HG03095 (cell line): ENCODE measurements around the gene LTV1.
"Not testable (repeated sequence)": the region's sequence is repeated elsewhere in the genome, so short reads cannot be mapped to it uniquely, and the experiment has no call there.

Source experiments
- ATAC-seq: cut with Tn5 transposase; IDR thresholded peaks from one replicate; pipeline ENCODE4 v1.9.1; 2021; ENCODE audit warnings: moderate library complexity; ENCODE audit not compliant: unreplicated experiment

LTV1 gene

DNA sequence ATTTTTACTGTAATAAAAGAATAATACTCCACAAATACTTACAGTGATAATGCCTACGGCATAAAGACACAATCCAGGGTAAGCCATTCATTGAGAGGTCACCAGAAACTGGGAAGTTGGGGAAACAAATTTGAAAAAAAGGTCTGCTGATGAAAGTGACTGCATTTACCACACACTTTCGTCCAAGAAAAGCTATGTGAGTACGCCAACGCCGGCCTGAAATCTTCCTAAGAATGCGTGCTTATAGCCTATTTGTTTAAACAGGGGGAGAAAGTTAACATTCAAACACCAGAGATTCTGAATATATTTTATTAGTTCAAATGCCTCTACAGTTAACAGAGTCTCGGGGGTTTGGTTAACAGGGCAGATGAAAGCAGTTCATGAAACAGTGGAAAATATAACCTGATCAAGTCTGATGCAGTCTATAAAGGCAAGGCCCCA lies 657 bp upstream of the LTV1 start:
- no peak for ATAC-seq

DNA sequence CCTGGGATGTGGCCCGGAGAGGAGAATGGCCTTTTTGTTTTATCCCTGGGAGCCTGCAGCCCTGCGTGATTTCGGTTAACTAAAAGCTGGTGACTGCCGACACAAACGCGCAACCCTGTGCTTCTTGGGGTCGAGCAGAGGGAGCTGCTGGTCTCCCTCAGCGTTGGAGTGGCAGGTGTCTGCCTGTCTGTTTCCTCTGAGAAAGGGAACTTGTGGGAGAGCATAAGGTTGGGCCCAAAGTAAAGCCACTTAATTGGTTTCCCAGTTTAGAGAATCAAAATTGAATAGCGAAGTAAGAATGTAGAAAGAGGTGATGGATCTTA lies 500 bp downstream of the LTV1 start:
- ATAC-seq, result peak; percentile 4

DNA sequence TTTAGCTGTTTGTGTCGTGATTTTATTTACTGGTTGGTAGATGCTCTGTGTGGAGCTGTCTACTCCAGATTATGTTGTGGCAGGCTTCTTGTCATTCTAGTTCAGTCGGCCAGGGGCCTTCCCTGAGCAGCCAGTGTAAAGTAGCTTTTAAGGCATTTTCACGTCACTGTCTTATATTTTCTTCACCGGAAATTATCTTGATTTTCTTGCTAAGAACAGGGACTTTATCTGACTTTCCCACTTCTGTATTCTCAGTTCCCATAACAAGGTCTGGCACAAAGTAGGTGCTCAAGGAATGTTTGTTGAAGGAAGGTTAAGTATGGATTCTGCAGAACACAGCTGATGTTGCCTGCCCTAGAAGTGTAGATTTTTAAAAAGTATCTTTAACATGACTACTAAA lies 868 bp downstream of the LTV1 start:
- ATAC-seq, result no peak

- ATAC-seq, result no peak
Measured at GRCh38 chr6:143845033-143845432, 1.9 kb downstream of the LTV1 start.

DNA sequence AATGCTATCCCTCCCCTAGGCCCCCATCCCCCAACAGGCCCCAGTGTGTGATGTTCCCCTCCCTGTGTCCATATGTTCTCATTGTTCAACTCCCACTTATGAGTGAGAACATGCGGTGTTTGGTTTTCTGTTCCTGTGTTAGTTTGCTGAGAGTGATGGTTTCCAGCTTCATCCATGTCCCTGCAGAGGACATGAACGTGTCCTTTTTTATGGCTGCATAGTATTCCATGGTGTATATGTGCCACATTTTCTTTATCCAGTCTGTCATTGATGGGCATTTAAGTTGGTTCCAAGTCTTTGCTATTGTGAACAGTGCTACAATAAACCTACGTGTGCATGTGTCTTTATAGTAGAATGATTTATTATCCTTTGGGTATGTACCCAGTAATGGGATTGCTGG lies 8.6 kb downstream of the LTV1 start:
- ATAC-seq, result not testable (repeated sequence)

GRCh38 chr6:143855057-143855456 lies 11.9 kb downstream of the LTV1 start:
- ATAC-seq, result not testable (repeated sequence)

DNA sequence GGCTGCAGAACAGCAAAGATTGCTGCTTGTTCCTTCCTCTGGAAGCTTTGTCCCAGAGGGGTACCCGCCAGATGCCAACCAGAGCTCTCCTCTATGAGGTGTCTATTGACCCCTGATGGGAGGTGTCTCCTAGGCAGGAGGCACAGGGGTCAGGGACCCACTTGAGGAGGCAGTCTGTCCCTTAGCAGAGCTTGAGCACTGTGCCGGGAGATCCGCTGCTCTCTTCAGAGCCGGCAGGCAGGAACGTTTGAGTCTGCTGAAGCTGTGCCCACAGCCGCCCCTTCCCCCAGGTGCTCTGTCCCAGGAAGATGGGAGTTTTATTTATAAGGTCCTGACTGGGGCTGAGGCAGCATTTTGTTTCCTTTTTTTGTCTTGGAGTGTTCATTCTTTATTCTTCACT lies 13.6 kb downstream of the LTV1 start:
- ATAC-seq, result not testable (repeated sequence)

DNA sequence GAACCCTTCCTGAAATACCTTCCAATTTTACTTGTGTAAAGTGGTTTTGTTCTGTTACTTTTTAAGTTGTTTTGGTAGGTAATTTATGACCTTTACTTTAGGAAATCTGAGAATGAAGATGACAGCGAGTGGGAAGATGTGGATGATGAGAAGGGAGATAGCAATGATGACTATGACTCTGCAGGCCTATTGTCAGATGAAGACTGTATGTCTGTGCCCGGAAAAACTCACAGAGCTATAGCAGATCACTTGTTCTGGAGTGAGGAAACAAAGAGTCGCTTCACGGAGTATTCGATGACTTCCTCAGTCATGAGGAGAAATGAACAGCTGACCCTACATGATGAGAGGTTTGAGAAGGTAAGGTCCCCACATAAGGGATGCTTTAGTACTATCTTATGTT lies 14.5 kb downstream of the LTV1 start:
- ATAC-seq, result no peak

- no peak for ATAC-seq
Measured at GRCh38 chr6:143859891-143860660, 16.9 kb downstream of the LTV1 start.

- no peak for ATAC-seq
Measured at GRCh38 chr6:143863771-143864170, 20.6 kb downstream of the LTV1 start.

DNA sequence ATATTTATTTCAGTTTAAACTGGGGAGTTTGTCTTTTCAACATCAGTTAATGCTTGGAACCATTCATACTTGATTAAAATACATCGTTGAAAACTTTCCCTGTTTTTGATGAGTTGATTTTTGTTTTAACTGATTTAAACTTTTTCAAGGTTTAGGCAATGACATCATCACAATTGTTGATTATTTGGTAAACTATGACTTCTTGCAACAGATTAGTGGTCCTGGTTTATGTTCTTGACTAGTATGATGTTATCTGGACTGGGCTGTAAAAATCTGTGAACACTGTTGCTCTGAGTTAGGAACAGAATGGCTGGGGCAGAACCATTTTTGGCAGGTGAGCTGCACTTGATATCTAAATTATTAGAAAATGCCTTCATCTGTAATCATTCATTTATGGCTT lies 21.1 kb downstream of the LTV1 start, which contains the start of gene ZC2HC1B:
Gene ZC2HC1B, plus strand, starts transcription at position 241 of the 400 bp plus-strand sequence. Its CDS starts 66 bp downstream, at position 307.
- ATAC-seq, result no peak

- ATAC-seq, result no peak
Measured at GRCh38 chr6:143867236-143867635, 24.1 kb downstream of the LTV1 start.

GRCh38 chr6:143868808-143869207 lies 25.7 kb downstream of the LTV1 start:
- ATAC-seq, result not testable (repeated sequence)

DNA sequence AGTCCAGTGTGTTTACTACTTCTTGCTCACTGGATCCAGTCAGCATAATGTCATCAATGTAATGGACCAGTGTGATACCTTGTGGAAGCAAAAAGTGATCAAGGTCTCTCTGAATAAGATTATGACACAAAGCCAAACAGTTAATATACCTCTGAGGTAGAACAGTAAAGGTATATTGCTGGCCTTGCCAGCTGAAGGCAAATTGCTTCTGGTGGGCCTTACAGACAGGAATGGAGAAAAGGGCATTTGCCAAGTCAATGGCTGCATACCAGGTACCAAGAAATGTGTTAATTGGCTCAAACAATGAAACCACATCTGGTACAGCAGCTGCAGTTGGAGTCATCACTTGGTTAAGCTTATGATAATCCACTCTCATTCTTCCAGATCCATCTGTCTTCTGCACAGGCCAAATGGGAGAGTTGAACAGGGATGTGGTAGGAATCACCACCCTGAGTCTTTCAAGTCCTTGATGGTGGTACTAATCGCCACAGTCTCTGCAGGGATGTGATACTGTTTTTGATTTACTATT lies 28.1 kb downstream of the LTV1 start:
- not testable (repeated sequence) for ATAC-seq

- ATAC-seq, result peak; percentile 87
Measured at GRCh38 chr6:143872201-143872600, 29.1 kb downstream of the LTV1 start.

DNA sequence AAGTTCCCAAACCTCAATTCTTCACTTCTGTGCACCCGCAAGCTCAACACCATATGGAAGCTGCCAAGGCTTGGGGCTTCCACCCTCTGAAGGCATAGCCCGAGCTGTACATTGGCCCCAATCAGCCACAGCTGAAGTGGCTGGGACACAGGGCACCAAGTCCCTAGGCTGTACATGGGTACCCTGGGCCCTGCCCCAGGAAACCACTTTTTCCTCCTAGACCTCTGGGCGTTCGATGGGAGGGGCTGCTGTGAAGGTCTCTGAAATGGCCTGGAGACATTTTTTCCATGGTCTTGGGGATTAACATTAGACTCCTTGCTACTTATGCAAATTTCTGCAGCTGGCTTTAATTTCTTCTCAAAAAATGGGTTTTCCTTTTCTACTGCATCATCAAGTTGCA lies 30.5 kb downstream of the LTV1 start:
- not testable (repeated sequence) for ATAC-seq

GRCh38 chr6:143874503-143874902 lies 31.4 kb downstream of the LTV1 start:
- not testable (repeated sequence) for ATAC-seq

- no peak for ATAC-seq
Measured at GRCh38 chr6:143877584-143878271, 34.6 kb downstream of the LTV1 start.

GRCh38 chr6:143878272-143878760 lies 35.2 kb downstream of the LTV1 start:
- ATAC-seq, result no peak

DNA sequence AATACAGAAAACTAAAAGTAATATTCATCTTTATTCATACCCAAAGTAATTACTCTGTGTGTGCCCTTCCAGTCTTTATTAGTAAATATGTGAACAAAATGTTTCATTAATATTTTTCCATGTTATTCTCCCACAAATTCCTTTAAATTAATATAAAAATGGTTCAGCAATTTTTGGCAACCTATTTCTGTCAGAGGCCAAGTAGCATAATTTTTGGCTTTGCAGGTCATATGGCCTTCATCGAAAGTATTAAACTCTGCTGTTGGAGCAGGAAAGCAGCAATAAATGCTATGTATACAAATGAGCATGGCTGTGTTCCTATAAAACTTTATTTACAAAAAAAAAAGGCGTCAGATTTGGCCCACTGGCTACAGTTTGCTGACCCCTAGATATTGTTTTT lies 37.3 kb downstream of the LTV1 start:
- ATAC-seq, result no peak

GRCh38 chr6:143882401-143882930 lies 39.3 kb downstream of the LTV1 start:
- ATAC-seq, result no peak
